AG04450 (cell line): ENCODE results near the gene PIAS1. TPM values are rescaled to one million over a fixed set of nuclear protein-coding genes. Genes with fewer than 3 reads are reported as not detected.

Experiments used
- CTCF ChIA-PET: fragments of 300-600, 350-600 bp; formaldehyde crosslinking; extraction: SDS; loops from one replicate; lab custom pipeline; 2022; ENCODE audit warnings: antibody characterized with exemption, inconsistent platforms; lab: Charles Lee
- POLR2A ChIA-PET: fragments of 350-600 bp; formaldehyde crosslinking; extraction: SDS; loops from one replicate; lab custom pipeline; 2021; ENCODE audit warnings: antibody characterized with exemption, inconsistent platforms; lab: Yijun Ruan, JAX
- DNase-seq: peaks from one replicate; pipeline ENCODE4 v3.0.0-alpha.2; 2011; ENCODE audit warnings: low read depth, low spot score
- H3K27ac ChIP-seq: one replicate; pipeline ENCODE4 v1.5.1; 2012; ENCODE audit warnings: low read depth, low read length, control low read depth
- H3K27me3 ChIP-seq: one replicate; pipeline ENCODE4 v1.6.0; 2012; ENCODE audit warnings: low read length; ENCODE audit not compliant: control insufficient read depth, insufficient read depth
- H3K4me3 ChIP-seq: 2 replicates; pipeline ENCODE4 v1.5.1; 2011; ENCODE audit warnings: mild to moderate bottlenecking, low read depth, low read length, control low read depth
- H3K9me3 ChIP-seq: 2 replicates; pipeline ENCODE4 v1.5.1; 2012; ENCODE audit warnings: low read length; ENCODE audit not compliant: control insufficient read depth, insufficient read depth
- CTCF ChIP-seq: IDR thresholded peaks from 2 replicates; pipeline ENCODE4 v1.5.1; 2011; ENCODE audit warnings: low read depth, low read length, control low read depth, inconsistent platforms
- polyA plus RNA-seq: library from polyadenylated mRNA; depleted of rRNA; stranded (reverse); fragments of >200 nt; gene quantifications from 2 replicates; pipeline ENCODE4 v1.2.3, GENCODE V29; 2011

Gene PIAS1
- polyA plus RNA-seq, 1 experiment, result 38.9 TPM

DNA sequence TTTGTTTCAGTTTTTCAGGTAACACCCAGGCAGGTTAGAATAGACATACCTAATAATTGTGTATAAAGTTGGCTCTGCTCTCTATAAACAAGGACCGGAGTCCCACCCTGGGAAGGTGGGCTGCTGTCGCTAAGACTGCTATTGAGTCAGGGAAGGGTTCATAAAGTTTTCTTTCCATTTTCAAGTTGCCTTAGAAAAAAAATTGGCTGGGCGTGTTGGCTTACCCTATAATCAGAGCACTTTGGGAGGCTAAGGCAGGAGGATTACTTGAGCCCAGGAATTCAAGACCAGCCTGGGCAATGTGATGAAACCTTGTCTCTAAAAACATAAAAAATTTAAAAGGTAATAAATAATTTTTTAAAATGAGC lies 11.3 kb upstream of the PIAS1 start:
- H3K27ac ChIP-seq, result no peak overlapping the region
- ChIA-PET POLR2A (no interaction called here), CTCF (no interaction called here)
- peaks cover 23% of the 10 kb centered on the region for H3K27me3 ChIP-seq
- no peak overlapping the region for H3K4me3 ChIP-seq
- no peak for DNase-seq
- H3K9me3 ChIP-seq, result peaks cover 19% of the 10 kb centered on the region
- TF ChIP-seq CTCF, result no peak

GRCh38 chr15:68045289-68046265 lies 8.5 kb upstream of the PIAS1 start:
- POLR2A ChIA-PET, result no interaction called here
- CTCF ChIA-PET, result no interaction called here

GRCh38 chr15:68047826-68048225 lies 6.3 kb upstream of the PIAS1 start:
- peaks cover 7% of the 10 kb centered on the region for H3K27me3 ChIP-seq
- H3K9me3 ChIP-seq, result peaks cover 16% of the 10 kb centered on the region
- H3K27ac ChIP-seq, result no peak overlapping the region
- no peak overlapping the region for H3K4me3 ChIP-seq
- no peak for DNase-seq
- POLR2A ChIA-PET, result no interaction called here
- no peak for TF ChIP-seq CTCF
- CTCF ChIA-PET, result no interaction called here

More at GRCh38 chr15:68045289-68046265, 8.5 kb upstream of the PIAS1 start:
- Histone ChIP-seq H3K4me3 (no peak overlapping the region), H3K27me3 (peaks cover 12% of the 10 kb centered on the region), H3K27ac (no peak overlapping the region), H3K9me3 (peaks cover 19% of the 10 kb centered on the region)
- DNase-seq, result no peak
- TF ChIP-seq CTCF, result no peak

DNA sequence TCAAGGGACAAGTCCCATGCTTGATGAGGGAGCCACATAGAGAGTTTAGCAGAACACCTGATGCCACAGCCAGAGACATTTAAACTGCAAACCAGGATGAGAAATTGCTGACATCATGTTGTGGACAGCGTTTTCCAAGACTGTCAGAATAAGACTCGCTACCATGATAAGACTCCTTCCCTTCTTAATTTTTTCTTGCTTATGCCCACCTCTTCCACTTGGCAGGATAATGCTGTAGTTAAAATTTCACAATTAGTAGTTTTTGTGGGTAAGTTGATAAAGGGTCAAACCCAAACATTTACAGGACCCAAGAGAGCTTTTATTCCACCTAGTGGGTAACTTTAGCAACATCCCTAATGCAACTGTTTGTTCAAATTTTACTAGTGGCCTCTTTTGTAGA lies 3.0 kb upstream of the PIAS1 start:
- Histone ChIP-seq H3K9me3 (peaks cover 6% of the 10 kb centered on the region), H3K27ac (no peak overlapping the region), H3K27me3 (no peaks in the 10 kb centered on the region), H3K4me3 (no peak overlapping the region)
- DNase-seq, result no peak
- ChIA-PET POLR2A (no interaction called here), CTCF (no interaction called here)
- TF ChIP-seq CTCF, result no peak

DNA sequence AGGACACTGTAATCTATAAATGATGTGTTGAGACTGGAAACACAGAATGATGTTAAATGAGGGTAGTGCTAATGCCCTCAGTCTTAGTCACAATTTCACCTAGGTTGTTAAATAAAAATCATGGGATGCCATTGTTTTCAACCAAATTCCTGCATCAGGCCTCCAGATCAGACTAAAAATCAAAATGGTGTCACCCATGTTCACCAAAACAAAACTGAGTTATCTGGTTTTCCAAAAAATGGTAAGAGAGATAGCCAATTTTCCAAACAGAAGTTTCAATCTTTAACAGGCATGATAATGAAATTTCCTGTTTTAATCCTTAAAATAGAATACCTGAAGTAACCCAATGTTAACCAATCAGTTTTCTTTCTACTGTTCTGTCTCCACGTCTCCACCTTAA lies 2.2 kb upstream of the PIAS1 start:
- CTCF ChIA-PET, result no interaction called here
- POLR2A ChIA-PET, result no interaction called here
- Histone ChIP-seq H3K27me3 (no peaks in the 10 kb centered on the region), H3K9me3 (no peaks in the 10 kb centered on the region; the same call in 1 of the 2 replicates), H3K4me3 (no peak overlapping the region), H3K27ac (no peak overlapping the region)
- no peak for TF ChIP-seq CTCF
- DNase-seq, result no peak
